ENCODE measurements around the gene TFEB. TPM values are rescaled to one million over a fixed set of nuclear protein-coding genes. Genes with fewer than 3 reads are reported as not detected.

Gene TFEB
- total and polyA plus RNA-seq, 2 of the 8 experiments (the other 6 are each of a cell fraction or from before 2014, with no cell fraction given), result 2.3 to 6.7 TPM

GRCh38 chr6:41748542-41748941 lies 13.1 kb upstream of the TFEB start:
- H4K8ac ChIP-seq (ENCODE audit: extremely low read depth, insufficient read depth, low read length), result no peak overlapping the region
- POLR2A ChIA-PET (ENCODE audit: partially characterized antibody), result no interaction called here
- CTCF ChIA-PET (ENCODE audit: partially characterized antibody), result interaction anchor here (0.9 to 4.4 kb wide), 7 partner anchors 11 to 381 kb away, joined by 3 to 21 read pairs (median 8); no protein-coding TSS in a partner anchor
- TF ChIP-seq POLR2A (IDR thresholded peaks at IDR 0.05; ENCODE audit: control extremely low read depth in 1 of 2, low read depth in 2 of 2, low read length in 2 of 2), result no peak

More at GRCh38 chr6:41748542-41748941, 13.1 kb upstream of the TFEB start:
- H3K14ac ChIP-seq (ENCODE audit: insufficient read length), result no peak overlapping the region
- H3K4me1 ChIP-seq (replicated peaks in 1 of 4; ENCODE audit: control insufficient read depth in 3 of 4, insufficient read depth in 4 of 4, low read length in 3 of 4), result peaks cover 0 to 3% (median 0%) of the 10 kb centered on the region in 4 experiments; a peak in 2 of 7 replicates
- H2BK120ac ChIP-seq (replicated peaks; ENCODE audit: low read depth, low read length), result no peak overlapping the region
- no peak overlapping the region for H3K4ac ChIP-seq (replicated peaks; ENCODE audit: insufficient read length, low read depth, low read length)
- H3K9ac ChIP-seq (replicated peaks in 1 of 4; ENCODE audit: extremely low read depth in 1 of 4, low read depth in 3 of 4, low read length in 3 of 4), result no peak overlapping the region
- no peak overlapping the region for H2BK15ac ChIP-seq (ENCODE audit: low read length)
- H3K4me2 ChIP-seq (ENCODE audit: insufficient read depth in 1 of 2, low read depth in 2 of 2, low read length in 2 of 2), result no peak overlapping the region
- DNase-seq (ENCODE audit: low read depth in 1 of 2, low spot score in 2 of 2) (no peak), FAIRE-seq (no peak)
- H3K79me2 ChIP-seq (ENCODE audit: control insufficient read depth in 1 of 2, insufficient read depth in 2 of 2, low read length in 2 of 2), result no peaks in the 10 kb centered on the region
- H3K27ac ChIP-seq (ENCODE audit: low read depth, low read length), result no peak overlapping the region
- no peak overlapping the region for H2AK5ac ChIP-seq (ENCODE audit: low read depth, low read length)
- H4K91ac ChIP-seq (replicated peaks; ENCODE audit: insufficient read length, low read length), result no peak overlapping the region
- H3K9me3 ChIP-seq (ENCODE audit: insufficient read depth in 2 of 2, low read depth in 1 of 2, low read length in 1 of 2), result no peaks in the 10 kb centered on the region
- no peak overlapping the region for H3K56ac ChIP-seq (replicated peaks; ENCODE audit: insufficient read length, low read depth, low read length)
- H3K27me3 ChIP-seq (replicated peaks in 1 of 4; ENCODE audit: control insufficient read depth in 3 of 4, extremely low read depth in 1 of 4, insufficient read depth in 3 of 4, low read length in 3 of 4), result no peaks in the 10 kb centered on the region
- no peaks in the 10 kb centered on the region for H3K36me3 ChIP-seq (ENCODE audit: control insufficient read depth in 2 of 4, insufficient read depth in 4 of 4, low read length in 3 of 4)
- no peak overlapping the region for H3K23ac ChIP-seq (ENCODE audit: insufficient read length)
- H3K23me2 ChIP-seq (ENCODE audit: low read depth, low read length), result no peaks in the 10 kb centered on the region
- H4K5ac ChIP-seq (ENCODE audit: insufficient read length, low read depth, low read length), result no peak overlapping the region
- no peak overlapping the region for H2BK12ac ChIP-seq (ENCODE audit: low read depth, low read length)
- no peak overlapping the region for H2AFZ ChIP-seq (ENCODE audit: low read length)
- no peaks in the 10 kb centered on the region for H4K20me1 ChIP-seq (replicated peaks in 1 of 2; ENCODE audit: control insufficient read depth in 1 of 2, insufficient read depth in 2 of 2, low read length in 2 of 2)
- no peak overlapping the region for H2BK20ac ChIP-seq (ENCODE audit: low read length)
- H2BK5ac ChIP-seq (ENCODE audit: low read depth, low read length), result no peak overlapping the region
- no peak overlapping the region for H3K4me3 ChIP-seq (ENCODE audit: extremely low read depth in 1 of 4, insufficient read depth in 2 of 4, low read depth in 3 of 4, low read length in 4 of 4)
- WGBS, 2 experiments (ENCODE audit: extremely low coverage in 1 of 2, insufficient coverage in 1 of 2, insufficient read length in 1 of 2, insufficient replicate concordance in 2 of 2, low coverage in 1 of 2, low lambda C conversion rate in 2 of 2, missing lambda C conversion rate in 1 of 2), result 97% methylated on average over 3 of the region's 3 CpGs; no CpG with 5 or more reads in 1 of the 2 experiments
- no peak overlapping the region for H3K18ac ChIP-seq (ENCODE audit: extremely low read depth, low read length)
- H3K79me1 ChIP-seq (ENCODE audit: low read depth, low read length), result no peaks in the 10 kb centered on the region
